ENCODE results near the gene PRDM15. TPM values are rescaled to one million over a fixed set of nuclear protein-coding genes. Genes with fewer than 3 reads are reported as not detected.

PRDM15 gene
- total RNA-seq, 1 experiment from 2014 or later: 9.8 TPM

- TF ChIP-seq RAD21 (IDR thresholded peaks at IDR 0.05; ENCODE audit: low read depth): no peak
- no peak for TF ChIP-seq ZBTB33 (IDR thresholded peaks at IDR 0.05; ENCODE audit: extremely low read depth, insufficient replicate concordance, low read length)
- no peak for TF ChIP-seq REST (IDR thresholded peaks at IDR 0.05; ENCODE audit: low read depth)
- TF ChIP-seq YY1 (IDR thresholded peaks at IDR 0.05; ENCODE audit: extremely low read depth, insufficient replicate concordance, low read depth, low read length): no peak
- TF ChIP-seq POLR2AphosphoS5 (IDR thresholded peaks at IDR 0.05; ENCODE audit: low read depth, low read length): no peak
- TF ChIP-seq MAX (IDR thresholded peaks at IDR 0.05): no peak
- no peak for TF ChIP-seq JUND (IDR thresholded peaks at IDR 0.05)
- TF ChIP-seq FOSL1 (IDR thresholded peaks at IDR 0.05; ENCODE audit: low read depth): no peak
- TF ChIP-seq CTCF (IDR thresholded peaks at IDR 0.05 in 2 of 3, conservative IDR thresholded peaks at IDR 0.05 in 1 of 3; ENCODE audit: borderline replicate concordance in 1 of 3, insufficient read depth in 1 of 3, low read depth in 2 of 3, low read length in 2 of 3): no peak
- no peak for TF ChIP-seq POLR2A (IDR thresholded peaks at IDR 0.05; ENCODE audit: borderline replicate concordance, extremely low read depth, insufficient read depth, insufficient read length)
- no peak for TF ChIP-seq SIN3A (IDR thresholded peaks at IDR 0.05; ENCODE audit: low read depth)
- no peak for TF ChIP-seq EGR1 (IDR thresholded peaks at IDR 0.05; ENCODE audit: low read depth)
- Histone ChIP-seq H3K4me2 (ENCODE audit: low read length) (no peak overlapping the region), H3K9me3 (ENCODE audit: control insufficient read depth in 1 of 2, insufficient read depth in 1 of 2, low read depth in 1 of 2, low read length in 2 of 2) (no peaks in the 10 kb centered on the region), H3K4me3 (replicated peaks in 1 of 2; ENCODE audit: low read depth in 1 of 2, low read length in 2 of 2) (no peak overlapping the region), H4K20me1 (ENCODE audit: insufficient read depth) (no peaks in the 10 kb centered on the region), H3K27ac (ENCODE audit: low read depth, low read length) (no peak overlapping the region), H2AFZ (ENCODE audit: low read depth, low read length, poor library complexity, severe bottlenecking) (no peak overlapping the region), H3K4me1 (ENCODE audit: control insufficient read depth in 1 of 2, insufficient read depth in 2 of 2, low read length in 2 of 2) (no peaks in the 10 kb centered on the region), H3K27me3 (ENCODE audit: insufficient read depth, low read length) (no peaks in the 10 kb centered on the region), H3K79me2 (ENCODE audit: insufficient read depth, low read length) (no peaks in the 10 kb centered on the region), H3K9me2 (ENCODE audit: insufficient read depth) (no peaks in the 10 kb centered on the region), H3K9ac (ENCODE audit: low read length) (no peak overlapping the region), H3K36me3 (ENCODE audit: control insufficient read depth in 1 of 2, insufficient read depth in 2 of 2, low read length in 2 of 2) (peaks cover 2 to 11% of the 10 kb centered on the region in 2 experiments; a peak in 2 of 4 replicates)
- DNase-seq (ENCODE audit: low read depth, low spot score): no peak
- RAD21 ChIA-PET (ENCODE audit: low non-redundant PET in 1 of 2, low total read pairs in 2 of 2, uncharacterized antibody in 2 of 2, unreplicated experiment in 2 of 2): no interaction called here
- CTCF ChIA-PET: no interaction called here
- POLR2A ChIA-PET: no interaction called here
- no TSS peak for BruUV-seq (replicated peaks)
- intact Hi-C loops (cut with micrococcal nuclease): no loop called here
- no peak for ATAC-seq
Observed at GRCh38 chr21:41833497-41834115, 45.5 kb downstream of the PRDM15 start.
